H9 (cell line): Measurements from ENCODE around the gene STKLD1. TPM values are rescaled to one million over a fixed set of nuclear protein-coding genes. Genes with fewer than 3 reads are reported as not detected.

ENCODE experiments used
- DNase-seq: peaks from one replicate; pipeline ENCODE4 v3.0.0-alpha.2; 2017
- H2AFZ ChIP-seq: one replicate; pipeline ENCODE4 v1.6.1; 2013; ENCODE audit warnings: mild to moderate bottlenecking, low read length, control low read depth, moderate library complexity
- H2AK5ac ChIP-seq: 2 replicates; pipeline ENCODE4 v1.6.1; 2013; ENCODE audit warnings: low read length, control low read depth, mixed read lengths; ENCODE audit not compliant: insufficient read length
- H2BK120ac ChIP-seq: one replicate; pipeline ENCODE4 v1.6.1; 2013; ENCODE audit warnings: low read depth, mild to moderate bottlenecking, low read length, control low read depth, inconsistent platforms; ENCODE audit not compliant: poor library complexity, severe bottlenecking
- H2BK12ac ChIP-seq: 2 replicates; pipeline ENCODE4 v1.6.1; 2013; ENCODE audit warnings: low read length, control low read depth, mixed read lengths, low read depth; ENCODE audit not compliant: insufficient read length
- H2BK15ac ChIP-seq: 2 replicates; pipeline ENCODE4 v1.6.1; 2013; ENCODE audit warnings: low read depth, low read length, control low read depth
- H2BK20ac ChIP-seq: one replicate; pipeline ENCODE4 v1.6.1; 2013; ENCODE audit warnings: low read depth, mild to moderate bottlenecking, low read length, control low read depth, inconsistent platforms; ENCODE audit not compliant: poor library complexity, severe bottlenecking
- H2BK5ac ChIP-seq: 2 replicates; pipeline ENCODE4 v1.6.1; 2013; ENCODE audit warnings: low read length, control low read depth, mixed read lengths; ENCODE audit not compliant: insufficient read length
- H3K14ac ChIP-seq: 2 replicates; pipeline ENCODE4 v1.6.1; 2013; ENCODE audit warnings: low read length, control low read depth; ENCODE audit not compliant: insufficient read depth
- H3K18ac ChIP-seq: 2 replicates; pipeline ENCODE4 v1.6.1; 2013; ENCODE audit warnings: low read depth, mild to moderate bottlenecking, mixed read lengths, low read length, control low read depth; ENCODE audit not compliant: insufficient read length
- H3K23ac ChIP-seq: 2 replicates; pipeline ENCODE4 v1.6.1; 2013; ENCODE audit warnings: low read length, control low read depth, mixed read lengths, low read depth; ENCODE audit not compliant: insufficient read length
- H3K23me2 ChIP-seq: 2 replicates; pipeline ENCODE4 v1.6.1; 2013; ENCODE audit warnings: low read depth, mild to moderate bottlenecking, mixed read lengths, low read length, control low read depth; ENCODE audit not compliant: insufficient read length, poor library complexity, severe bottlenecking
- H3K27ac ChIP-seq: 2 replicates; pipeline ENCODE4 v1.5.1; 2013; ENCODE audit warnings: low read length, control low read depth, mixed read lengths, low read depth; ENCODE audit not compliant: insufficient read length
- H3K27me3 ChIP-seq: 2 replicates; pipeline ENCODE4 v1.6.1; 2013; ENCODE audit warnings: low read length, control low read depth, inconsistent platforms; ENCODE audit not compliant: insufficient read depth
- H3K4ac ChIP-seq: 2 replicates; pipeline ENCODE4 v1.6.1; 2013; ENCODE audit warnings: low read depth, mild to moderate bottlenecking, control low read depth, inconsistent platforms, low read length, moderate library complexity
- H3K4me1 ChIP-seq: 2 replicates; pipeline ENCODE4 v1.6.1; 2013; ENCODE audit warnings: low read length, control low read depth, inconsistent platforms; ENCODE audit not compliant: insufficient read depth
- H3K4me2 ChIP-seq: 2 replicates; pipeline ENCODE4 v1.6.1; 2013; ENCODE audit warnings: low read length, control low read depth, mixed read lengths; ENCODE audit not compliant: insufficient read length, insufficient read depth
- H3K56ac ChIP-seq: 2 replicates; pipeline ENCODE4 v1.6.1; 2013; ENCODE audit warnings: low read depth, mild to moderate bottlenecking, mixed read lengths, low read length, control low read depth; ENCODE audit not compliant: insufficient read length
- H3K79me1 ChIP-seq: 2 replicates; pipeline ENCODE4 v1.6.1; 2013; ENCODE audit warnings: low read depth, mild to moderate bottlenecking, moderate library complexity, low read length, control low read depth, inconsistent platforms; ENCODE audit not compliant: insufficient read depth, poor library complexity, severe bottlenecking
- H3K79me2 ChIP-seq: 2 replicates; pipeline ENCODE4 v1.6.1; 2013; ENCODE audit warnings: low read length, control low read depth, inconsistent platforms; ENCODE audit not compliant: insufficient read depth
- H3K9ac ChIP-seq: 2 replicates; pipeline ENCODE4 v1.6.1; 2013; ENCODE audit warnings: low read length, control low read depth, mixed read lengths; ENCODE audit not compliant: insufficient read length; ENCODE audit errors: extremely low read depth
- H3K9me3 ChIP-seq: one replicate; pipeline ENCODE4 v1.6.1; 2013; ENCODE audit warnings: low read depth, low read length, inconsistent platforms; ENCODE audit not compliant: control insufficient read depth
- H3T11ph ChIP-seq: one replicate; pipeline ENCODE4 v1.6.1; 2013; ENCODE audit warnings: mild to moderate bottlenecking, low read length, control low read depth, inconsistent platforms
- H4K20me1 ChIP-seq: one replicate; pipeline ENCODE4 v1.6.1; 2013; ENCODE audit not compliant: control insufficient read depth, insufficient read length, insufficient read depth
- H4K5ac ChIP-seq: 2 replicates; pipeline ENCODE4 v1.6.1; 2013; ENCODE audit warnings: low read depth, mild to moderate bottlenecking, mixed read lengths, low read length, control low read depth; ENCODE audit not compliant: insufficient read length
- H4K8ac ChIP-seq: replicated peaks from 2 replicates; pipeline ENCODE4 v1.6.1; 2013; ENCODE audit warnings: low read length, control low read depth, mixed read lengths, low read depth; ENCODE audit not compliant: insufficient read length
- H4K91ac ChIP-seq: 2 replicates; pipeline ENCODE4 v1.6.1; 2013; ENCODE audit warnings: low read depth, mild to moderate bottlenecking, moderate library complexity, mixed read lengths, low read length, control low read depth; ENCODE audit not compliant: insufficient read length
- H3K27ac Mint-ChIP-seq, 3 experiments: 2 replicates in 2 of 3; 3 replicates in 1 of 3; pipeline ENCODE4 v1.8.0; 2020 to 2021; ENCODE audit warnings: mixed read lengths in 3 of 3, mild to moderate bottlenecking in 1 of 3, moderate library complexity in 1 of 3
- H3K27me3 Mint-ChIP-seq: 2 replicates; pipeline ENCODE4 v1.8.0; 2021; ENCODE audit warnings: low read depth, mild to moderate bottlenecking, moderate library complexity, mixed read lengths
- H3K36me3 Mint-ChIP-seq, 3 experiments: 2 replicates in 2 of 3; 3 replicates in 1 of 3; pipeline ENCODE4 v1.8.0; 2020 to 2021; ENCODE audit warnings: low read depth in 3 of 3, mixed read lengths in 3 of 3; ENCODE audit not compliant: insufficient read depth in 1 of 3
- H3K4me1 Mint-ChIP-seq, 2 experiments: 2 replicates each; pipeline ENCODE4 v1.8.0; 2020; ENCODE audit warnings: mixed read lengths in 2 of 2
- H3K4me3 Mint-ChIP-seq, 2 experiments: 2 replicates in 1 of 2; 3 replicates in 1 of 2; pipeline ENCODE4 v1.8.0; 2020 to 2021; ENCODE audit warnings: mild to moderate bottlenecking in 2 of 2, mixed read lengths in 2 of 2, moderate library complexity in 1 of 2
- H3K9me3 Mint-ChIP-seq, 2 experiments: 2 replicates in 1 of 2; 3 replicates in 1 of 2; pipeline ENCODE4 v1.8.0; 2020; ENCODE audit warnings: mild to moderate bottlenecking in 2 of 2, mixed read lengths in 2 of 2, moderate library complexity in 1 of 2
- WGBS: extraction: QIAGEN DNeasy Blood & Tissue Kit; methylation state at CpG from one replicate; pipeline ENCODE4 v1.1.7; 2013; ENCODE audit warnings: missing lambda C conversion rate, low lambda C conversion rate, mixed read lengths; ENCODE audit not compliant: insufficient read length; ENCODE audit errors: extremely low coverage; 5-methylcytosine and 5-hydroxymethylcytosine counted together
- total RNA-seq: library from RNA; stranded (reverse); gene quantifications from 2 replicates; pipeline ENCODE4 v1.2.1, GENCODE V29; 2021
- TF ChIP-seq, protein P1 (sequence below): fragments of 200-600 bp; sonication (generic); conservative IDR thresholded peaks from 3 replicates; pipeline ENCODE4 v1.8.0; 2021; ENCODE audit warnings: antibody characterized with exemption, mild to moderate bottlenecking

STKLD1 gene
- total RNA-seq, 1 experiment from 2014 or later: 0.57 TPM

DNA sequence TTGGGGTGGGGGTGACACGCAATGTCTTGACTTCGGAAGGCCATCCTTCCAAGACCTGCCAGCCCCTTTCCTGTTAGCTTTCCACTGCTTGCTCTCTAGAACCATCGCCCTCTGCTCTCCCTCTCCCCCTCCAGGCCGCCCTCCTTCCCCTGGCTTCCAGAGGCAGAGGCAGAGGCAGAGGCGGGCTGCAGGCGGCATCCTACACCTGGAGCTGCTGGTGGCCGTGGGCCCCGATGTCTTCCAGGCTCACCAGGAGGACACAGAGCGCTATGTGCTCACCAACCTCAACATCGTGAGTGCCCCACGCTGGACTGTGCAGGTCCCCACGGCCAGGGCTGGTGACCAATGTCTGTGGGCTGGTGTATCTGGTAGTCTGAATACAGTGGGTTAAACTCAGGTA is 48.0 kb downstream of the STKLD1 start:
- no peak overlapping the region for H2BK5ac ChIP-seq
- no peak overlapping the region for H2BK120ac ChIP-seq
- H3K9ac ChIP-seq: no peak overlapping the region
- no peak overlapping the region for H3K27ac ChIP-seq
- H2BK12ac ChIP-seq: no peak overlapping the region
- no peak overlapping the region for H2AK5ac ChIP-seq
- Mint-ChIP-seq H3K27ac (no peak overlapping the region; a peak in 1 of 7 replicates), H3K4me3 (no peak overlapping the region), H3K27me3 (peaks cover 14% of the 10 kb centered on the region), H3K9me3 (peaks cover 4% of the 10 kb centered on the region in 2 experiments; a peak in 4 of 5 replicates), H3K4me1 (peaks cover 24 to 29% of the 10 kb centered on the region in 2 experiments), H3K36me3 (peaks cover 0 to 12% (median 5%) of the 10 kb centered on the region in 3 experiments; a peak in 6 of 7 replicates)
- H4K8ac ChIP-seq: no peak overlapping the region
- no peak overlapping the region for H3K18ac ChIP-seq
- no peaks in the 10 kb centered on the region for H4K20me1 ChIP-seq
- H3K9me3 ChIP-seq: no peaks in the 10 kb centered on the region
- H3K4me2 ChIP-seq: no peak overlapping the region
- H3K27me3 ChIP-seq: no peaks in the 10 kb centered on the region
- no peaks in the 10 kb centered on the region for H3K79me1 ChIP-seq
- peaks cover 2% of the 10 kb centered on the region for H3K23me2 ChIP-seq
- H3K79me2 ChIP-seq: no peaks in the 10 kb centered on the region
- H2BK15ac ChIP-seq: no peak overlapping the region
- no peak overlapping the region for H2BK20ac ChIP-seq
- H3K14ac ChIP-seq: no peak overlapping the region; the same call in 1 of the 2 replicates
- no peak for DNase-seq
- no peak overlapping the region for H4K5ac ChIP-seq
- H4K91ac ChIP-seq: no peak overlapping the region
- WGBS: no CpG with 5 or more reads among the region's 12 CpGs
- TF ChIP-seq, protein P1, sequence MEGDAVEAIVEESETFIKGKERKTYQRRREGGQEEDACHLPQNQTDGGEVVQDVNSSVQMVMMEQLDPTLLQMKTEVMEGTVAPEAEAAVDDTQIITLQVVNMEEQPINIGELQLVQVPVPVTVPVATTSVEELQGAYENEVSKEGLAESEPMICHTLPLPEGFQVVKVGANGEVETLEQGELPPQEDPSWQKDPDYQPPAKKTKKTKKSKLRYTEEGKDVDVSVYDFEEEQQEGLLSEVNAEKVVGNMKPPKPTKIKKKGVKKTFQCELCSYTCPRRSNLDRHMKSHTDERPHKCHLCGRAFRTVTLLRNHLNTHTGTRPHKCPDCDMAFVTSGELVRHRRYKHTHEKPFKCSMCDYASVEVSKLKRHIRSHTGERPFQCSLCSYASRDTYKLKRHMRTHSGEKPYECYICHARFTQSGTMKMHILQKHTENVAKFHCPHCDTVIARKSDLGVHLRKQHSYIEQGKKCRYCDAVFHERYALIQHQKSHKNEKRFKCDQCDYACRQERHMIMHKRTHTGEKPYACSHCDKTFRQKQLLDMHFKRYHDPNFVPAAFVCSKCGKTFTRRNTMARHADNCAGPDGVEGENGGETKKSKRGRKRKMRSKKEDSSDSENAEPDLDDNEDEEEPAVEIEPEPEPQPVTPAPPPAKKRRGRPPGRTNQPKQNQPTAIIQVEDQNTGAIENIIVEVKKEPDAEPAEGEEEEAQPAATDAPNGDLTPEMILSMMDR: no peak
- H2AFZ ChIP-seq: no peak overlapping the region
- no peak overlapping the region for H3T11ph ChIP-seq
- no peak overlapping the region for H3K56ac ChIP-seq
- H3K4me1 ChIP-seq: no peaks in the 10 kb centered on the region
- H3K4ac ChIP-seq: no peak overlapping the region
- H3K23ac ChIP-seq: no peak overlapping the region
